SIG-M5 treated with dmso at 0.1 percent for 504 hours (cell line): ENCODE measurements around the gene ESRRB.
A peak's percentile ranks its signal among the peaks of the same experiment; 100 is the strongest.

Experiments used
- DNase-seq: peaks from one replicate; lab custom pipeline; 2025; ENCODE audit not compliant: unreplicated experiment; lab: John Stamatoyannopoulos, UW

Gene ESRRB

GRCh38 chr14:76446486-76446885, 70.5 kb downstream of the ESRRB start:
- DNase-seq = no peak

GRCh38 chr14:76446921-76447320, 71.0 kb downstream of the ESRRB start:
- DNase-seq = no peak

- no peak for DNase-seq
Measured at GRCh38 chr14:76450476-76450875, 74.5 kb downstream of the ESRRB start.

- DNase-seq = peak; percentile 26
Measured at GRCh38 chr14:76456200-76456599, 80.3 kb downstream of the ESRRB start.

- DNase-seq = no peak
Measured at GRCh38 chr14:76456891-76457586, 81.1 kb downstream of the ESRRB start.

GRCh38 chr14:76457841-76458240, 81.9 kb downstream of the ESRRB start:
- DNase-seq = no peak

GRCh38 chr14:76461886-76462285, 85.9 kb downstream of the ESRRB start:
- DNase-seq = no peak

- DNase-seq = no peak
Measured at GRCh38 chr14:76462330-76462729, 86.4 kb downstream of the ESRRB start.

GRCh38 chr14:76463105-76463504, 87.2 kb downstream of the ESRRB start:
- DNase-seq = no peak

- DNase-seq = no peak
Measured at GRCh38 chr14:76464856-76465255, 88.9 kb downstream of the ESRRB start.

- no peak for DNase-seq
Measured at GRCh38 chr14:76465664-76466063, 89.7 kb downstream of the ESRRB start.

GRCh38 chr14:76467711-76468155, 91.8 kb downstream of the ESRRB start:
- DNase-seq = no peak

GRCh38 chr14:76472199-76472723, 96.3 kb downstream of the ESRRB start:
- no peak for DNase-seq

GRCh38 chr14:76473481-76474263, 97.7 kb downstream of the ESRRB start:
- DNase-seq = no peak

GRCh38 chr14:76480426-76480825, 104.5 kb downstream of the ESRRB start:
- DNase-seq = no peak

- DNase-seq = no peak
Measured at GRCh38 chr14:76484355-76484754, 108.4 kb downstream of the ESRRB start.

- DNase-seq = no peak
Measured at GRCh38 chr14:76486251-76486743, 110.4 kb downstream of the ESRRB start.

- no peak for DNase-seq
Measured at GRCh38 chr14:76488551-76488950, 112.6 kb downstream of the ESRRB start.

GRCh38 chr14:76489667-76490066, 113.7 kb downstream of the ESRRB start:
- DNase-seq = no peak

GRCh38 chr14:76490111-76490510, 114.2 kb downstream of the ESRRB start:
- no peak for DNase-seq

GRCh38 chr14:76490735-76491134, 114.8 kb downstream of the ESRRB start:
- DNase-seq = no peak
